ENCODE measurements around the gene TRIM27.
"Not testable (repeated sequence)": the region's sequence is repeated elsewhere in the genome, so short reads cannot be mapped to it uniquely, and the experiment has no call there.

The TRIM27 gene

DNA sequence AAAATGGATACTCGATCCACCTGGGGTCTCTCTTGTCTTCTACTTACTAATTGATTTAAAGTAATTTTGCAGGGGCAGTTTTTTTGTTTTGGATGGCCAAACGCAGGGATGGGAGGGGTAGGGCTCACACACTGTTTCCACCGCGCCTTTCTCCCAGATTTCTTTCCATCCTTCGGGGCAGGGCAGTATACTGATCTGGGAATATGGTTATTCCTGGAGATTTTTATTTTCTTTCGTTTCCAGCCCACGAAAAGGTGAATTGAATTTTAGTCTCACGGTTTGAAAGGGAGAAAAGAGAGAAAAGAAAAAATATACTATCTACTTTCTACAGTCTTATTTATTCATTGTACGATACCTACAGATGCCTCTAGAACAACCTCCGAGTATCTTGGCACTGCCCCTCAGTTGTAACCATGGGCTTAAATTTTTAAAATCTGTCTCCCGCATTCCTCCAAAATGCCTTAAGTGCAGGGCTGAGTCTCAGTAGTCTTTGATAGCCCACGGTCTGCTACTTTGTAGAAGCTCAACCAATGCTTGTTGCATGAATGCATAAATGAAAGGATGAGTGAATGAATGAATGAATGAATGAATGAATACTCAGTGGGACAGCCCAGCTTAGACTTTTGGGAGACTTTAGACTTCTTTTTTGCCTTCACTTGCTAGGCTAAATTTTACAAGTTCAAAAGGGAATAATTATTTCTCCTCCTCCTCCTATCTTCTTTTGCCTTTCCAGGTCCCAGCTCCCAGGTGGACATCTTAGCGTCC, 18.1 kb upstream of the TRIM27 start:
- peak; percentile 76 for DNase-seq

GRCh38 chr6:28940858-28941683, 17.3 kb upstream of the TRIM27 start:
- DNase-seq: peak; percentile 79

GRCh38 chr6:28940294-28940857, 16.6 kb upstream of the TRIM27 start:
- DNase-seq: peak; percentile 74

DNA sequence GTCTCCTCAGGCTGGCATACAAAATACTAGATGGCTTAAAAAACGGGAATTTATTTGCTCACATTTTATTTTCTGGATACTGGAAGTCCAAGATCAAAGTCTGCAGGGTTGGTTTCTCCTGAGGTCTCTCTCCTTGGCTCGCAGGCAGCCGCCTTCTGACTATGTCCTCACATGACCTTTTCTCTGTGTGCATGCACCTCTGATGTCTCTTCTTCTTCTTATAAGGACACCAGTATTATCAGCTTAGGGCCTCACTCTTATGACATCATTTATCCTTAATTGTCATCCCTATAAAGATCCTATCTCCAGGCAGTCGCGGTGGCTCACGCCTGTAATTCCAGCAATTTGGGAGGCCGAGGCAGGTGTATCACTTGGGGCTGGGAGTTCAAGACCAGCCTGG, 9.3 kb upstream of the TRIM27 start:
- no peak for DNase-seq

DNA sequence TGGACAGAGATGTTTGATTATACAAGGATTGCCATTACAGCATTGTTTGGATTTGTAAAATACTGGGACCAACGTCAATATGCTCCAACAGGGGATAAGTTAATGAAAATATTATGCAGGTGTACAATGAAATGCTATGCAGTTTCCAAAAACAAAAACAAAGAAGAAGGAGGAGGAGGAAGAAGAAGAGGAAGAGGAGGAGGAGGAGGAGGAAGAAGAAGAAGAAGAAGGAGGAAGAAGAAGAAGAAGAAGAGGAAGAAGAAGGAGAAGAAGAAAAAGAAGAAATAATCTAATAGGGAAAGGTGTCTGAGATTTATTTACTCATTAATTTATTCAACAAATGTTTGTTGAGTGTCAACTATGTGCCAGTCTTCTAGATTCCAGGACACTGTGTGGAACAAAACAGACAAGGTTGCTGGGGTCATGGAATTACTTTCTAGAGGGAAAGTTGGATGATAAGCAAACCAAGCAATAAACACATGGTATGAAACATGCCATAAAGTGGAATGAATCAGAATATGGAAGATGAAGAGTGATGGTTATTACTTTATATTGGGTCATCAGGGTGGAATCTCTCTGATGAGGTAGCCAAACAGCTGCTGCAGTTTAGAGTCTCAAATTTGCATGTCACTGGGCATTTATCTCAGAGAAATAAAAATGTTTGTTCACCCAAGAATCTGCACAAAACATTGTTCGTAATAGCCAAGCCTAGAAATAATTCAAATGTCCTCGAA, 6.3 kb upstream of the TRIM27 start:
- no peak for DNase-seq

GRCh38 chr6:28929339-28929738, 5.6 kb upstream of the TRIM27 start:
- DNase-seq: not testable (repeated sequence)

DNA sequence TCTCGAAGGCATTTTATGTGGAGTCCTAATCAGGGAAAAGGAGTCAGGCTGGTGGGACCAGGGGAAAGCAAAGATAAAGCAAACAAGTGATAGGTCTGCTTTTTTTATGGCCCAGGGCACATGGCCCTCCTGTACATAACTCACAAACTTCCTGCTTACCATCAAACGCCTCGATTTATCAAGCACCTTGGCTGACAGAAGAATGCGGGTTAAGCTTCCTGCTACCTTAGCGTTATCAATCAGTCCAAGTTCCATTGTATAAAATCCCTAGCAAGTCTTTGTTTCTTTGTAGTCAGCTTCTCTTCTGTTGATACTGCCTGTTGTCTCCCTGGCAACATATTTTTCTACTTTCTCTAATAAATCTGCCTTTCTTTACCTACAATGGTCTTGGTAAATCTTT, 4.1 kb upstream of the TRIM27 start:
- DNase-seq: no peak

DNA sequence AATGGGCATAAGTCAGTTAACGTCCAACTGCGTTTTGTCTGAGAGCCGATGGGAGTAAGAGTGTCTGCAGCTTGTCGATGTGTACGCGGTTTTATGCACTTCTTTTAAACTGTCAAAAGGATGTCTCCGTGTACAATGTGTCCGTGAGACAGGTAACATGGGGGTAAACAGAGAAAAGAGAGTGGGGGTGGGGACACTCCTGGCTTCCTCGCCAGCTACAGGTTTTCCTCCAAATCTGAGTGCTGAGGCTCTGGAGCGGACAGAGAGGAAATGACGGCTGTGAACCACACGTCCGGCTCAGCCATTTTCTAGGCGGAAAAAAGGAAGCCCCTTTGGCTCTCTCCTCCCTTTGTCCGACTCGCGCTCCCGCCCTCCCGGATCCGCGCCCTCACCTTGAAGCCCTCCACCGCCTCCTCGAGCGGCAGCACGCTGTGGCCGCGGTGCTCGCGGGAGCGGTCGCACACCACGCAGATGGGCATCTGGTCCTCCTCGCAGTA, 916 bp downstream of the TRIM27 start:
- peak; percentile 32 for DNase-seq

DNA sequence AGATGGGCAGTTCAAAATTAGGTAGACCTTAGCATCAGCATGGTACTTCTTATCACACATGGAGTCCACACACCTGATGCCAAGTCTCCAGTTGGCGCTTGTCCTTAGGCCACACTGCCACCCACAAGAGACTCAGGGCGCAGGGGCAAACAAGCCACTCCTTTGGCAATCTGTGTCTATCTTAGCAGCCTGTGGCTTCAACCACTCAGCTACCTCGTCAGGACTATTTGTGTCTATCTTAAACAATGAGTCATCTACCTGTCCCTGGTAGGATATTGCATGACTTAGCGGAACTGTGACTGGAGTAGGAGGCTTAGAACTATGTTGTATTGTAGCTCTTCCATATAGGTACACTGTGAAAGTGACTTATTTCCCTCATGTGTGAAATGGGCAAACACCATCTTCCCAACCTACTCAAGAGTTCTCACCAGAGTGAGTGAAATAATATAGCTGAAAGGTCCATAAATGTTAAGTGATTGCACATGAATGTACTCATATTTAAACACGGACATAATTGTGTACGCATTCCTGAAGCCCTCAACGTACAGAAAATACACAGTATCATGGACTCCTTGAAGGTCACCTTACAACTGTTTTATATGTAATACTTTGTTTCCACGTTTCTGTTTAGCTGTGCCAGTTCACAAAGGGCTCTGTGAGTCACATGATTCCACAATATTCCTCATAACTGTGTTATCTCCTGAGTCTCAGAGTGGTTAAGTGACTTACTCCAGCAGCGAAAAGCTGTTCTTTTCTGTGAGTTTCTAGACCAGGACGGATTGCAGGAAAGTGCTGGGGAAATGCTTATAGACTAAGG, 1.6 kb downstream of the TRIM27 start:
- DNase-seq: no peak

DNA sequence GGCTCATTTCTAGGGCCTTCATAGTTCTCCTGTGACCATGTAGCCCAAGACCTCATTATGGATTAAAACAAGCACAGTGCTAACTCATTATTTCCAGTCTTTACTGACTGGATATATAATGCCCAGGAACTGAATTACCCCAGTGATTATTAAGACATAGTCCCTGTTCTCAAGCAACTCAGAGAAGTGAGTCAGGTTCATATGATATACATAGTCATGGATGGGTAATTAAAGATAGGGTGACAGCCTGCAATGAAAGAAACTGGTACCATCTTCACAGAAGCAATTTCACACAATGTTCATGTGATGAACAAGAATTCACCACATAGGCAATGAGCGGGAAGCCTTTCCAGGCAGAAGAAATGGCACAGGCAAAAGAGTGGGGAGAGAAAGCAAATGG, 3.5 kb downstream of the TRIM27 start:
- no peak for DNase-seq

GRCh38 chr6:28914941-28915340, 8.8 kb downstream of the TRIM27 start:
- no peak for DNase-seq

GRCh38 chr6:28910901-28911690, 12.7 kb downstream of the TRIM27 start:
- no peak for DNase-seq

- no peak for DNase-seq
Measured at GRCh38 chr6:28907394-28907793, 16.4 kb downstream of the TRIM27 start.

- DNase-seq: no peak
Measured at GRCh38 chr6:28906669-28907068, 17.1 kb downstream of the TRIM27 start.

GRCh38 chr6:28903686-28904085, 20.1 kb downstream of the TRIM27 start:
- DNase-seq: no peak

DNA sequence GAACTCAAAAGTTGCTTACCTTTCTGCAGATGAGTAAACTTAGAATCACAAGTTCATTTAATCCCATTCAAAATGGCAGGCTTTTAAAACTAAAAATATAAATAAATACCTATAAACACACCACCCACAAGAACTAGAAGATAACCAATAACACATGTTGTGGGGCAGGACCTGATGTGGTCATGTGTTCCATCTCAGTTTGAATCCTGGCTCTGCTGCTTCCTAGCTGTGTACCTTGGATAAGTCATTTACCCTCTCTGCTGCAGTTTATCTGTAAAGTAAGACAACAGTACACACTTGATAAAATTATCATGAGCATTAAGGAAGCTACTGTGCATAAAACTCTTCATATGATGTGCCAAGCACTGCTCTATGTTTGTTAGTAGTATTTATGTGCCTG, 22.0 kb downstream of the TRIM27 start:
- DNase-seq: no peak

- no peak for DNase-seq
Measured at GRCh38 chr6:28900577-28901256, 23.1 kb downstream of the TRIM27 start.

GRCh38 chr6:28898710-28898965, 25.1 kb downstream of the TRIM27 start:
- DNase-seq: no peak

- DNase-seq: no peak
Measured at GRCh38 chr6:28897369-28897745, 26.4 kb downstream of the TRIM27 start.

- DNase-seq: no peak
Measured at GRCh38 chr6:28896505-28897368, 27.0 kb downstream of the TRIM27 start.

Data from NCI-H446 treated with DMSO at 0.1 percent for 48 hours (cell line).